Endometrial microvascular endothelial cells (primary cell): ENCODE data around the gene ZSWIM3. TPM values are rescaled to one million over a fixed set of nuclear protein-coding genes. Genes with fewer than 3 reads are reported as not detected.

ENCODE experiments used
- in situ Hi-C: cut with HindIII; loops from 2 replicates; pipeline ENCODE4 v1.10.0; 2017; ENCODE audit warnings: low sequenced_read_pairs, low pct_unique_long_range_greater_than_20kb; ENCODE audit errors: inconsistent ontology term
- total RNA-seq: library from RNA; depleted of rRNA; stranded (reverse); fragments of >200 nt; gene quantifications from one replicate; pipeline ENCODE4 v1.2.3, GENCODE V29; 2015; ENCODE audit errors: inconsistent ontology term

The ZSWIM3 gene
- total RNA-seq: 4.9 TPM

DNA sequence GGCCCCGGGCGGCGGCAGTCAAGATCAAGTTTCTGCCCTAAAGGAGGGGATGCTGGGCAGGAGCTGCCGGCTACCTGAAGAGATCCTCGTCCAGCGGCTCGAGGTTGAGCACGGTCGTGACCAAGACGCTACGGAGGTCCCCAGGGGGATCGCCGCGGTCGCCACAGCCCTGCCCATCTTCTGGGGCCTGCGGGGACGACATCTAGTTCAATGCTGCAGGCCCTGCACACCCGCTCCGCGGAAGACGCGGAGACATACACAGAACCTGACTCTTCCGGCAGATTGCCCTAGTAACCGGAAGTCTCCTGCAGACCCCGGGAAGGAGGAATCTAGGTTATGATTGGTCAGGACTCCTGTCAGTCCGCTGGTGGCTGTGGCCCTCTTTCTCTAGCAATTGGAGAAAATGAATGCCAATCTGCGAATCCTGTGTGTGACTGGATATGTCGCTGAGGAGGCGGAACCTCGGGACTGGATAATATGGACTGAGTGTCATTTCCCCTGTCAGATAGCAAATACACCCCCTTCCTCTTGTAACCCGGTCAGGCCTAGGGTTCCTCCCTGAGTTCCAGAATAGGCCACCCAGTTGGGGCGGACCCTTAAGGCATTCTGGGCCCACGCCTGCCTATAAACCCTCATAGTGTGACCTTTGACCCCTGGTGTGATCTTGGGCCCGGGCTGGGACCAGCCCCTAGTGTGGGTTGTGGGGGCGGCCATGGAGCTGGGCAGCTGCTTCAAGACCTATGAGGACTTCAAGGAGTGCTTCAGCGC, at the start of gene ZSWIM3, which contains the start of gene ACOT8:
TSS of gene ZSWIM3 (plus strand) at position 501 of the 768 bp plus-strand sequence. CDS start at position 713, 212 bp downstream.
TSS of gene ACOT8 (minus strand) at position 279 of the 768 bp plus-strand sequence. CDS start at position 202, 77 bp downstream.
- in situ Hi-C loops: no loop called here

DNA sequence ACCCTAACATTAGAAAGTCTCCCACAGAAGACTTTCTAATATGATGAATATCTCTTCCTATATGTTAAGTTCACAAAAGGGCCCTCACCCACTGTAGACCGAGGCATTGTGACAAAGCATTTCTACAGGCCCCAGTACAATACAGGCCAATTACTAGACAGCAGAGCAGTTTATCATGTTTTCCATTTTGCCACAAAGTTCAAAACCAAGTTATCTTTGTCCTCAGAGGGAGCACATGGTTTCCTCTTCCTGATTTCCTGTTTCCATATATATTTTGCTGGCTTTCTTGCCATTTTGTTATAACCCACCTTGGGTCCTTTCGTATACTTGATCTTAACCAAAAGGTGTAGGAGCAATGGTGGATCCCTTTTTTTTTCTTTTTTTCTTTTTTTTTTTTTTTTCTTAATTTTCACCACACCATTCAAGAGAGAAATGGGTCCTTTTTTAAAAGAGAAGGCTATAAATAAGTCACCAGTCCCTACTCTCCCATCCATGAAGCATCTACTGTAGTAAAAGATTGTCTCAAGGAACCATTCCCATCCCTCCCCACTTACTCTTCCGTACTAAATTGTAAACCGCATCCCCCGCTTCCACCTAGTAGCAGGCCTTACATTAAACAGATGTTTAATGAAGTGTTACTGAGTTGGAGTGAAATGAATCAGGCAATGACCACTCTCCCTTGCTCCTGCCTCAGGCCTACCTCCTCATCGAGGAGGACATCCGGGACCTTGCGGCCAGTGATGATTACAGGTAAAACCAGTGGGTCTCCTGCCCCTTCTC, 47.0 kb upstream of the ZSWIM3 start:
- in situ Hi-C loops: loop anchor here (25.0 kb wide), 1 partner anchor 127 kb away; the partner anchor contains the start of gene PCIF1

DNA sequence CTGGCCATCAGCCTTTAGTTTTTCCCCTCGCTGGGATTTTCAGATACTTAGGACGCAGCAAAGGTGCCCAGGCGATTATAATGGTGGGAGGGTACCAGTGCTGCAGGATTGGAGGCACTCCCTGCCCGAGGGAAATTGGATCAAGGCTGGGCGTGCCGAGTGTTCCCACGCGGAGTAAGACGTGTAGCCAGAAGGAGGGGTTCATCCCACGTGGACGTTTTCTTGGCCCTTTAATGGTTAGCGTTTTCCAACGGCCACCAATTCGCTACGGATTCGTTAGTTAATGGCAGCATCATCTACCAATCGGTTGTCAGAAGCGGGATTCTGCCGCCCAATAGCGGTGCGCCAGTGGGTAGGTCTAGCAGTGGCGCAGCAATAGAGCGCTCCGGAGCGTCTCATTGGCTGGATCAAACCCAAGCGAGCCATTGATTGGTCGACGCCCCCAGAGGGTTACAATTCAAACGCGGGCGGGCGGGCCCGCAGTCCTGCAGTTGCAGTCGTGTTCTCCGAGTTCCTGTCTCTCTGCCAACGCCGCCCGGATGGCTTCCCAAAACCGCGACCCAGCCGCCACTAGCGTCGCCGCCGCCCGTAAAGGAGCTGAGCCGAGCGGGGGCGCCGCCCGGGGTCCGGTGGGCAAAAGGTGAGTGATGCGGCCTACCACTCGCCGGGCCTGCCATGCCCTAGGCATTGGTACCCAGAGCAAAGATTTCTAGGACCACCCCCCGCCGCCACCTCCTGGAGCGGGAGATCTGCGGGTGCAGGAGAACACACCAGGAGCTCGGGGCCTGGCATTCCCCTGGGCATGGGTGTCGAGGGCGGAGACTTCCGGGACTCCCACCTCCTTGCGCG, 45.0 kb upstream of the ZSWIM3 start, which contains the start of gene UBE2C:
TSS of gene UBE2C (plus strand) at position 488 of the 849 bp plus-strand sequence. CDS start at position 540, 52 bp downstream.
- in situ Hi-C loops: loop anchor here (25.0 kb wide), 1 partner anchor 125 kb away; the partner anchor contains the start of gene PCIF1

DNA sequence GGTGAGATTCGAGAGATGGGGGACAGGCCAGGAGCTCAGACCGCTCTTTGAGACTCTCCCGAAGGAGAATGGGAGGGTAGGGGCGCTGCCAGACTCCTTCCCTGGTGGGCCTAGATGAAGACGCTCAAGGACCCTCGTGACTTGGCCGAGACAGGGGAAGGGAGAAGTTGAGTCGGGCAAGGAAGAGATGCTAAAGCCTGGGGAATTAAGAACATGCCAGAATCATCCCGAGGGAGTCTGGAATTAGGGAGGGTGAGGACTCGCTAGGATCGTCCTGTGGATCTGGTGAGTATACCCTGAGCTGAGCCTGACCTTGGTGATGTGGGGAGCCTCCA, 44.4 kb upstream of the ZSWIM3 start:
- in situ Hi-C loops: loop anchor here (25.0 kb wide), 1 partner anchor 124 kb away; the partner anchor contains the start of gene PCIF1

DNA sequence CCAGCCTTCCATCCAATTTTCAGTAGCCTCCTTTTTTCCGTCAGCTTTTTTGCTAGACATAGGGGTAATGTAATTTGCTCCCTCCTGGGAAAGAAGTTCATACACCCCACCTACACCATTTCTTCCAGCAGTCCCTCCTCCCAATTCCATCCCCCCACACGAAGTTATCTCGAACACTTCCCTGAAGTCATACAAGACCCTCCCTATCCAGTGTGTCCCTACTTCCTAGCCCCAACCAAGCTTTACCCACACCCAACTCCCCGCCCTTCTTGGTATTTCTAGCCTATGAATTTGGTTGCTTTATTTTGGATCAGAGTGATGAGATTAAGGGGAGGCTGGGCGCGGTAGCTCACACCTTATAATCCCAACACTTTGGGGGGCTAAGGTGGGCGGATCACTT, 43.9 kb upstream of the ZSWIM3 start:
- in situ Hi-C loops: loop anchor here (25.0 kb wide), 1 partner anchor 124 kb away; the partner anchor contains the start of gene PCIF1

DNA sequence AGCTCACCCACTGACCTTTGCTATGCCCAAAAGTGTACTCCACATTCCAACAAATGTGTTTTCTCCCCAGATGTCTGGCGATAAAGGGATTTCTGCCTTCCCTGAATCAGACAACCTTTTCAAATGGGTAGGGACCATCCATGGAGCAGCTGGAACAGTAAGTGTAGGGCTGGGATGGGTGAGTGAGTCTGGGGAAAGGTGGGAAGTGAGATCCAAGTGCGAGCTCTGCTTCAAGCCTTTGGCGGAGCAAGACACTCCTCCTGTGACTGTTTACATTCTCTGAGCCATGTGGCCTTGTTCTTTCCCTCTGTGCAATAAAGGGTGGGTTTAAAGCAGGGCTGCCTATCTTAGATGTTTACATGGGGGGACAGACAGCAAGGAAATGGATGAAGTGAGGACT, 43.1 kb upstream of the ZSWIM3 start:
- in situ Hi-C loops: loop anchor here (25.0 kb wide), 1 partner anchor 123 kb away; the partner anchor contains the start of gene PCIF1

DNA sequence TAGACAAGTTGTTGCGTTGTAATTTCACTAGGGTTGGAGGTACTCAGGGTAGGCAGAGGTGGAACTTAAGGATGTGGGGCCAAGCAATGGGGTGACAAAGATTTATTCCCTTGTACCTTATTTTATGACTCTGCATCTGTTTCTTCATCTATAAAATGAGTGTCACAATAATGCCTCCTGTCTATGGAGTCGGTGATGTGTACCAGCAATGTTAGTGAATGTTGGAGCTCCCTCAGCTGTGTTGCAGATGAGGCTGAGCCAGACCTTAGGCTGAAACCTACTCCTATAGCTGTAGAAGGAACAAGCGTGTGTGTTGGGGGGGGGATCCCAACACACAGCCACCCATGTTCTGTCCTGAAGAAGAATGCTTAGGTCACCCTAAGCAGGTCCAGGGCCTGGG, 40.5 kb upstream of the ZSWIM3 start:
- in situ Hi-C loops: loop anchor here (25.0 kb wide), 1 partner anchor 120 kb away; the partner anchor contains the start of gene PCIF1

DNA sequence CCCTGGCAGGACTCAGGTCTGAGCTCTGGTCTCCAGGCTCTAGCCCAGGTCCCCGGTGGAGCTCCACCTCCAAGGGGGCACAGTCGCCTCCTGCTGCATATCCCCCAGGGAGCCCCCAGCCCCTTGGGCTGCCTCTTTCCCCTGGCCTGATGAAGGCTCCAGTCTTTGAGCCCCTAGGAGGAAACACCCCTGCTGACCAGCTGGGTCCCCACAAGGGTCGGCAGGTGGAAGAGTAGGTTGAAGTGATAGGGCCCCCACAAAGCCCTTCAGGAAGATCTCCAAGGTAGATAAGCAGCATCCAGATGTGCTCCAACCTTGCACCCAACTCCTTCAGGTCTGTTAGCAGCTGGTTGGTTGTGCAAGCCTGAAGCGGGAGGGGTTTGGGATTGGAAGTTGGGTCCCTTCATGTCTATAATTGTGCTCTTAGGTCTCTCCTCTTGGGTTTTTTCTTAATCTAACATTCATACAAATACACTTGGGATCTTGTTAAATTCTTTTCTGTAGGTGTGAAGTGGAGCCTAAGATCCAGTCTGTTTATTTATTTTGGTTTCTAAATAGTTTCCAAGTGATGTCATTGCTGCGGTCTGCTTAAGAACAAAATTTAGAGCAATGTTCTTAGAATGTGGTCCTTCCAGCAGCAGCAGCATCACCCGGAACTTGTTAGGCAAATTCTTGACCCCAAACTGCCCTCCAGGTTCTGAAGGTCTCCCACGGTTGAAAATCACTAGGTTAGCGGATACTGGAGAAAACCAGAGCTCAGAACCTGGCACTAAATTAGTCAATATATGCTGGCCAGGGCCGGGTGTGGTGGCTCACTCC, 39.8 kb upstream of the ZSWIM3 start:
- in situ Hi-C loops: loop anchor here (25.0 kb wide), 1 partner anchor 120 kb away; the partner anchor contains the start of gene PCIF1

DNA sequence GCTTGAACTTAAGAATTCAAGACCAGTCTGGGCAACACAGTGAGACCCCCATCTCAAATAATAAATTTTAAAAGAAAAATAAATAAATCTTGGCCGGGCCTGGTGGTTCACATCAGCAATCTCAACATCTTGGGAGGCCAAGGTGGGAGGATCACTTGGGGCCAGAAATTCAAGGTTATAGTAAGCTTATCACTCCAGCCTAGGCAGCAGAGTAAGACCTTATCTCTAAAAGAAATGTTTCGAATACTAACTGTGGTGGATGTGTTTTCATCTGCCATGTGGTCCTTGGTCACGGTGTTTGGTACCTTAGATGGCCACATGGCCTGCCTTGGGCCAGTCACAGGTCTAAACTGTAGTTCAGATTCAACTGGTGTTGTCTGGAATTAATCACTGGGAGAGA, 39.2 kb upstream of the ZSWIM3 start:
- in situ Hi-C loops: loop anchor here (25.0 kb wide), 1 partner anchor 119 kb away; the partner anchor contains the start of gene PCIF1

DNA sequence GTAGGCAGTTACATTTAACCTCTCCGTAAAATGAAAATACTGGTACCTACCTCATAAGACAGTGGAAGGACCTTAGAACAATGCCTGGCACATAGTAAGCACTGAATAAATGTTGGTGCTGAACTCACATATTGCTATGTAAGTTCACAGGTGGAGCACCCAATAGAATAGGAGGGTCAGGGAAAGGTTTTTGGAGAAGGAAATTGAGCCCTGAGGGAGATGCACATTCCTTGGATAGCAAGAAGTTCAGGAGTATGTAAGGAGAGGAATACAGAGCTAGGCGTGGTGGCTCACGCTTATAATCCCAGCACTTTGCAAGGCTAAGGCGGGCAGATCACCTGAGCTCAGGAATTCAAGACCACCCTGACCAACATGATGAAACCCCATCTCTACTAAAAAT, 37.9 kb upstream of the ZSWIM3 start:
- in situ Hi-C loops: loop anchor here (25.0 kb wide), 1 partner anchor 118 kb away; the partner anchor contains the start of gene PCIF1

DNA sequence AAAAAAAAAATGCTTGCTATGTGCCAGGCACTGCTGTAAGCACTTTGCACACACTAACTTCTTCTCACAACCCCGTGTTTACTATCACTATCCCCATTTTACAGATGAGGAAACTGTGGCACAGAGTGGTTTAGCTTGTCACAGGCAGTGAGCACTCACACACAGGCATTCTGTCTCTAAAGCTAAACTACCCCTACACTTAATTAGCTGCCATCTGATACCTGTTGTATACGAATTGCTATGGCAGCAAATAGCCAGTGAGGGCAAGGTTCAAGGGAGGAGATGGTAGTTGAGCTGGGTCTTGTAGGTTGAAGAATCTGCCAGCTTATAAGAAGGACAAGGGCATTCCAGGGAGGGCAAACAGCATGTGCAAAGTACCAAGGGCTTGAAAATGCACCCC, 35.5 kb upstream of the ZSWIM3 start:
- in situ Hi-C loops: loop anchor here (25.0 kb wide), 1 partner anchor 115 kb away; the partner anchor contains the start of gene PCIF1

DNA sequence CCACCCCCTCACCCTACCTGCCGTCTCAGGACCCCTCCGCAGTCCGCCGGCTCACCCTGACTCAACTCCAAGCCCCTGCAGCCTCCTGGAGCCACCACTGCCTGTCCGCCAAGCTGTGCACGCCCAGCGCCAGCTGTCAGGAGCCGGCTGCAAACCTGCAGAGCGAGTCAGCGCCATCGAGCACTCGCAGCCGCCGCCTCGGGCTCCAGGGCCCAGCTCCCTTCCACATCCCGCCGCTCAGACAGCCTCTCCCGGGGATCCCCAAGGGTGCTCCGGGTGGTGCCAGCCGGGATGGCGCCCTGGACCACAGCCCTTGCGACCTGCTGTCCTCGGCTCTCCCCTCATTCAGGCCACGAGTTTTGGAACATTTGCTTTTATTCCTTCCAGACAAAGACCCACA, 34.6 kb upstream of the ZSWIM3 start:
- in situ Hi-C loops: loop anchor here (25.0 kb wide), 1 partner anchor 114 kb away; the partner anchor contains the start of gene PCIF1

DNA sequence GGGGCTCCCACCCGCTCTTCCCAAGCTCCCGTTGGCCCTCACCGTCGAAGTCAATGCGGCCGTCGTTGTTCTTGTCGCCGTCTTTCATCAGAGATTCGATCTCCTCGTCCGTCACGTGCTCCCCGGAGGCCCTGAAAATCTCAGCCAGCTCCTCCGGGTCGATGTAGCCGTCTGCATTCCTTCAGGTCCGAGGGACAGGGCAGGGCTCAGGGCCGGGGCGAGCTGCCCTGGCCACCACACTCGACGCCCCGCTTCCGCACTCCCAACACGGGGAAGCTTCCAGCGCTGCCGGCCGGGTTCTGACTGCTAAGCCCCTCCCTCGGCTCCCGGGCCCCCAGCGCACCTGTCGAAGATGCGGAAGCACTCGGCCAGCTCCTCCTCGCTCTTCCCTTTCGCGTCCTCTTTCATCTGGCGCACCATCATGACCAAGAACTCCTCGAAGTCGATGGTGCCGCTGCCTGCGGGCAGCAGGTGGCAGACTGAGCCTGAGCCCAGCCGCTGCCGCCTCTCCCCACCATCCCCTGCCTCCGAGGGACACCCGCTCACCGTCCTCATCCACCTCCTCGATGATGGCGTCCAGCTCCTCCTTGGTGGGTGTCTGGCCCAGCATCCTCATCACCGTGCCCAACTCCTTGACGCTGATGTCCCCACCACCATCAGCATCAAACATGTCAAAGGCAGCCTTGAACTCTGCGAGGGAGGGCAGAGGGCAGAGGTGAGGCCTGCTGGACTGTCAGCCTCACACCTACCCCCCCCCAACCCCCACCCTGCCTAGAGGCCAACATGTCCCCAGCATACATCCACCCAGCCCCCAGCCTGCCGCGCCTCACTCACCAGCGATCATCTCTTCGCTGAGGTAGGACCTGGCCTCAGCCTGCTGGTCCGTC, 33.2 kb upstream of the ZSWIM3 start:
- in situ Hi-C loops: loop anchor here (25.0 kb wide), 1 partner anchor 113 kb away; the partner anchor contains the start of gene PCIF1

DNA sequence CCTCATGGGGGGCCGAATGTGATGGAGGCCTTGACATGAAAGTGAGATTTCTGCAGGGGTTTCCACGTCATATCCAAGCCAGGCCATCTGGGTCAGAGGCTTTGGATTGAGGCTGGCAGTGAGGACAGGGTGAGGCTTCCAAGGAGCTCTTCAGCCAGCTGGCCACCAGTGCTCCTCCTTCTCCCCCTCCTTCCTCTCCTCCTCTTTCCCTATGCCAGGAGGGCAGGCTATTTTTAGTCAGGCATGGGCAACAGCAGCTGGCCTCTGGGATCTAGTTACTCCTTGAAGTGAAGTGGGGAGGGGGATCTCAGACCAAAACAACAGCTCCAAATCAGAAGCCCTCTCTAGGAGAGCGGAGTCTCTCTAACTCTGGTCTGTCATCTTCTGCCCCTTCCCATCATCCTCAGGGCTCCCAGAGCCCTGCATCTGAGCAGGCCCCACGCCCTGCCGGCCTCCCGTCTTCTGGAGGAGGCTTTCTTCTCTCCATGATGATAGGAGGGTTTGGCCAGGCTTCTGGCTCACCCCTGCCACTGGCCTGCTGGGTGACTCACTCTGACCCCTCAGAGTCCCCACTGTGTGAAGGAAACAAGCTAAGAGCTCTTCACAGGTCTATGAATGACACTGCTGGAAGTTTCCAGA, 30.9 kb upstream of the ZSWIM3 start:
- in situ Hi-C loops: no loop called here

DNA sequence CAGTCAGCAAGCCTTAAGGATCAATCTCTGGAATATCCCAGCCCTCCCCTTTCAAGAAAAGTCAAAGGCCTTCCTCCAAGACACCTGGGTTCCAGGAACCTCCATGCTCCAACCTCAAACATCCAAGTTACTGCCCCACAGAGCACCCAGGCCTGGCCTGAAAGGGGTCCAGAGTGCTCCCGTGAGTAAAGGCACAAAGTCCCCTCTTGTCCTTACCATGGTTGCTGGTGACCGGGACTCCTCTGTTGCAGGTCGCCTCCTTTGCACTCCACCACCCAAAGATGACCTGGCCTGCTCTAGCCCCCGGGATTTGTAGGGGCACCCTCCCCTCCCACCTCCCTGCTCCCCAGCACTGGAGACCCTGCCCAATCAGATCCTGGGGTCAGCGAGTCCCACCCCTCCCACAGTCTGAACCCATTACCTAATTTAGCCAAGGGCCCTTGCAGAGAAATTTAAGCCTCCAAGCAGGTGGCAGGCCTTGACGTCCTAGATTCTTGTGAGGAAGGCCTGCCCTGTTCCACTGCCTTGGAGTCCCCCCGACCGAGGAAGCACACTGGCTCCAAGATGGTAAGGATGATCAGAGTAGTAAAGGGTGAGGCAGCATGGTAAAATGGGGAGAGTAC, 30.3 kb upstream of the ZSWIM3 start, which contains the start of gene TNNC2:
TSS of gene TNNC2 (minus strand) at position 283 of the 623 bp plus-strand sequence. CDS start at position 219, 64 bp downstream.
- in situ Hi-C loops: no loop called here
